Measurements from ENCODE around the gene SLC39A1.

DNA sequence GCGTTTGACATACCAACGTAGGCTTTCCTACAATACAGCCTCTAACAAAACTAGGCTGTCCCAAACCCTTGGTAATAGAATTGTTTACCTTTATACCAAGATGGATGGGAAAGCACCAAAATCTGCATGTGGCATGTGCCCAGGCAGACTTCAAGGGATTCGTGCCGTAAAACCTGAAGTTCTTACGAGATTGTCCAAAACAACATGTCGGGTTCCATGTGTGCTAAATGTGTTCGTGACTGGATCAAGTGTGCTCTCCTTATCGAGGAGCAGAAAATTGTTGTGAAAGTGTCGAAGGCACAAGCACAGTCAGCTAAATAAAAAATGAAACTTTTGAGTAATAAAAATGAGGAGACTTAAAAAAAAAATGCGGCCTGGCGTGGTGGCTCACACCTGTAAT lies 32.3 kb upstream of the SLC39A1 start:
- TF ChIP-seq, protein P1, sequence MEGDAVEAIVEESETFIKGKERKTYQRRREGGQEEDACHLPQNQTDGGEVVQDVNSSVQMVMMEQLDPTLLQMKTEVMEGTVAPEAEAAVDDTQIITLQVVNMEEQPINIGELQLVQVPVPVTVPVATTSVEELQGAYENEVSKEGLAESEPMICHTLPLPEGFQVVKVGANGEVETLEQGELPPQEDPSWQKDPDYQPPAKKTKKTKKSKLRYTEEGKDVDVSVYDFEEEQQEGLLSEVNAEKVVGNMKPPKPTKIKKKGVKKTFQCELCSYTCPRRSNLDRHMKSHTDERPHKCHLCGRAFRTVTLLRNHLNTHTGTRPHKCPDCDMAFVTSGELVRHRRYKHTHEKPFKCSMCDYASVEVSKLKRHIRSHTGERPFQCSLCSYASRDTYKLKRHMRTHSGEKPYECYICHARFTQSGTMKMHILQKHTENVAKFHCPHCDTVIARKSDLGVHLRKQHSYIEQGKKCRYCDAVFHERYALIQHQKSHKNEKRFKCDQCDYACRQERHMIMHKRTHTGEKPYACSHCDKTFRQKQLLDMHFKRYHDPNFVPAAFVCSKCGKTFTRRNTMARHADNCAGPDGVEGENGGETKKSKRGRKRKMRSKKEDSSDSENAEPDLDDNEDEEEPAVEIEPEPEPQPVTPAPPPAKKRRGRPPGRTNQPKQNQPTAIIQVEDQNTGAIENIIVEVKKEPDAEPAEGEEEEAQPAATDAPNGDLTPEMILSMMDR (IDR thresholded peaks at IDR 0.05), result no peak
- no peak for TF ChIP-seq EP300 (IDR thresholded peaks at IDR 0.05)

Measured in sigmoid colon (tissue), 4 donors.